Measurements from ENCODE around the gene MPHOSPH6.

DNA sequence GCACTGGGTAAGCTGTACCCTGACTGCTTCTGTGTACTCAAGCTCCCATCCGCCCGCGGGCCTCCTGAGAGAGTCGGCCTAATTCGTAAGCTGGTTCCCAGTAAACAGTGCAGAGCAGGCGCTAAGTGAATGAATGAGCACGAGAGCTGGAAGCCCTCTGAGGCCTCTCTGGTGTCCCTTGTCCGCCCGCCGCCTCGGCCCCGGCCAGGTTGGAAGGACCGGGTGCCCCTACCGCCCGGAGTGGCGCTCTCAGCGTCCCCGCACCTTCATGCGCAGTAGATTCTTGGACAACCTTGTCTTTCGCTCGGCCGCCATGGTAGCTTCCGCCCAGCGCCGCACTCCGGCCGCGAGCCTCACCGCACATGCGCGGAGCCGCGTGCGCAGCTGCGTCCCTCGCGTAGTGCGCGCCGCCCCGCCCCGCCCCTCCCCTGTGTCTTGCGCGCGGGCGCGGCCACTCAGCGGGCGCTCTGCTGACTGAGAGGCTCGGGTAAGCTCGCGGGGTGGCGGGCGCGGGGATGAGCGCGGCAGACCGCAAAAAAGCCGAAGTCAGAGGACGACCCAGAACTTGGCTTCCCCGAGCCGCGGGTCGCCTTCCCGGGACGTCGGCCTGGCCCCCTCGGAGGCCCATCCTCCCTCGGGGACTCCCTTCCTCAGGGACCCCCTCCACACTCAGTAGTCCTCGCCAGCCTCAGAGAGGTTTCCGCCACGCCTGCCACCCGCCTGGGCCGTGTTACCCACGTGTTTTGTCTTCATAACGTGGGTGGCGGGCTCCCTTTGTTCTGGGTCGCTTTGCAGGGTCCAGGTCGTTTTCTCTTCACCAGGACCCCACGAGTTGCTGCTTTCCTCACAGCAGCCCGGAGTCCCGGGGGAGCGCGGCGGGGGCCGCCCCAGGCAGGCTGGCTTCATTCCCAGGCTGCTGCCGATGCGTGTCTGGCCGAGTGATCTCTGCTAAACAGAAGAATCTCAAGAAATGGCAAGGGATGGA is at the start of gene MPHOSPH6:
- TF ChIP-seq SIN3A (IDR thresholded peaks at IDR 0.05; ENCODE audit: borderline replicate concordance, low read depth, low read length) = no peak; the same call in 1 of the 2 replicates
- peak; percentile 14; the same call in 1 of the 2 replicates for TF ChIP-seq TCF12 (IDR thresholded peaks at IDR 0.05)
- TF ChIP-seq, protein P1, sequence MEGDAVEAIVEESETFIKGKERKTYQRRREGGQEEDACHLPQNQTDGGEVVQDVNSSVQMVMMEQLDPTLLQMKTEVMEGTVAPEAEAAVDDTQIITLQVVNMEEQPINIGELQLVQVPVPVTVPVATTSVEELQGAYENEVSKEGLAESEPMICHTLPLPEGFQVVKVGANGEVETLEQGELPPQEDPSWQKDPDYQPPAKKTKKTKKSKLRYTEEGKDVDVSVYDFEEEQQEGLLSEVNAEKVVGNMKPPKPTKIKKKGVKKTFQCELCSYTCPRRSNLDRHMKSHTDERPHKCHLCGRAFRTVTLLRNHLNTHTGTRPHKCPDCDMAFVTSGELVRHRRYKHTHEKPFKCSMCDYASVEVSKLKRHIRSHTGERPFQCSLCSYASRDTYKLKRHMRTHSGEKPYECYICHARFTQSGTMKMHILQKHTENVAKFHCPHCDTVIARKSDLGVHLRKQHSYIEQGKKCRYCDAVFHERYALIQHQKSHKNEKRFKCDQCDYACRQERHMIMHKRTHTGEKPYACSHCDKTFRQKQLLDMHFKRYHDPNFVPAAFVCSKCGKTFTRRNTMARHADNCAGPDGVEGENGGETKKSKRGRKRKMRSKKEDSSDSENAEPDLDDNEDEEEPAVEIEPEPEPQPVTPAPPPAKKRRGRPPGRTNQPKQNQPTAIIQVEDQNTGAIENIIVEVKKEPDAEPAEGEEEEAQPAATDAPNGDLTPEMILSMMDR (IDR thresholded peaks at IDR 0.05) = no peak
- no peak for TF ChIP-seq MXI1 (IDR thresholded peaks at IDR 0.05; ENCODE audit: low read depth, low read length)
- peak; percentile 6 for TF ChIP-seq CHD2 (IDR thresholded peaks at IDR 0.05; ENCODE audit: low read length, partially characterized antibody)
- TF ChIP-seq, protein P2, sequence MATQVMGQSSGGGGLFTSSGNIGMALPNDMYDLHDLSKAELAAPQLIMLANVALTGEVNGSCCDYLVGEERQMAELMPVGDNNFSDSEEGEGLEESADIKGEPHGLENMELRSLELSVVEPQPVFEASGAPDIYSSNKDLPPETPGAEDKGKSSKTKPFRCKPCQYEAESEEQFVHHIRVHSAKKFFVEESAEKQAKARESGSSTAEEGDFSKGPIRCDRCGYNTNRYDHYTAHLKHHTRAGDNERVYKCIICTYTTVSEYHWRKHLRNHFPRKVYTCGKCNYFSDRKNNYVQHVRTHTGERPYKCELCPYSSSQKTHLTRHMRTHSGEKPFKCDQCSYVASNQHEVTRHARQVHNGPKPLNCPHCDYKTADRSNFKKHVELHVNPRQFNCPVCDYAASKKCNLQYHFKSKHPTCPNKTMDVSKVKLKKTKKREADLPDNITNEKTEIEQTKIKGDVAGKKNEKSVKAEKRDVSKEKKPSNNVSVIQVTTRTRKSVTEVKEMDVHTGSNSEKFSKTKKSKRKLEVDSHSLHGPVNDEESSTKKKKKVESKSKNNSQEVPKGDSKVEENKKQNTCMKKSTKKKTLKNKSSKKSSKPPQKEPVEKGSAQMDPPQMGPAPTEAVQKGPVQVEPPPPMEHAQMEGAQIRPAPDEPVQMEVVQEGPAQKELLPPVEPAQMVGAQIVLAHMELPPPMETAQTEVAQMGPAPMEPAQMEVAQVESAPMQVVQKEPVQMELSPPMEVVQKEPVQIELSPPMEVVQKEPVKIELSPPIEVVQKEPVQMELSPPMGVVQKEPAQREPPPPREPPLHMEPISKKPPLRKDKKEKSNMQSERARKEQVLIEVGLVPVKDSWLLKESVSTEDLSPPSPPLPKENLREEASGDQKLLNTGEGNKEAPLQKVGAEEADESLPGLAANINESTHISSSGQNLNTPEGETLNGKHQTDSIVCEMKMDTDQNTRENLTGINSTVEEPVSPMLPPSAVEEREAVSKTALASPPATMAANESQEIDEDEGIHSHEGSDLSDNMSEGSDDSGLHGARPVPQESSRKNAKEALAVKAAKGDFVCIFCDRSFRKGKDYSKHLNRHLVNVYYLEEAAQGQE (IDR thresholded peaks at IDR 0.05; ENCODE audit: low read depth, low read length) = no peak
- TF ChIP-seq EP300 (IDR thresholded peaks at IDR 0.05; ENCODE audit: borderline replicate concordance in 1 of 2, low read depth in 1 of 2, low read length in 1 of 2) = no peak
- no peak for TF ChIP-seq GABPA (IDR thresholded peaks at IDR 0.05; ENCODE audit: low read depth)
- TF ChIP-seq EZH2phosphoT487 (IDR thresholded peaks at IDR 0.05; ENCODE audit: borderline replicate concordance, low read depth) = no peak
- TF ChIP-seq YY1 (IDR thresholded peaks at IDR 0.05; ENCODE audit: low read depth) = peak; percentile 72; the same call in 1 of the 2 replicates
- no peak for TF ChIP-seq RAD21 (IDR thresholded peaks at IDR 0.05; ENCODE audit: low read length)
- TF ChIP-seq POLR2AphosphoS5 (IDR thresholded peaks at IDR 0.05; ENCODE audit: low read depth, low read length) = peak; percentile 65
- no peak for TF ChIP-seq SMC3 (IDR thresholded peaks at IDR 0.05; ENCODE audit: low read depth, low read length)
- TF ChIP-seq, protein P3, sequence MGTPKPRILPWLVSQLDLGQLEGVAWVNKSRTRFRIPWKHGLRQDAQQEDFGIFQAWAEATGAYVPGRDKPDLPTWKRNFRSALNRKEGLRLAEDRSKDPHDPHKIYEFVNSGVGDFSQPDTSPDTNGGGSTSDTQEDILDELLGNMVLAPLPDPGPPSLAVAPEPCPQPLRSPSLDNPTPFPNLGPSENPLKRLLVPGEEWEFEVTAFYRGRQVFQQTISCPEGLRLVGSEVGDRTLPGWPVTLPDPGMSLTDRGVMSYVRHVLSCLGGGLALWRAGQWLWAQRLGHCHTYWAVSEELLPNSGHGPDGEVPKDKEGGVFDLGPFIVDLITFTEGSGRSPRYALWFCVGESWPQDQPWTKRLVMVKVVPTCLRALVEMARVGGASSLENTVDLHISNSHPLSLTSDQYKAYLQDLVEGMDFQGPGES (IDR thresholded peaks at IDR 0.05; ENCODE audit: low read depth, low read length) = no peak

Data from SK-N-SH (cell line).